Stomach (tissue), 4 donors: ENCODE data around the gene DNAJC17.

ENCODE experiments used
- CTCF ChIP-seq, 7 experiments: fragments of 450-650 bp in 4 of 7; fragments of 200-600 bp in 3 of 7; sonication (generic) in 3 of 7; IDR thresholded peaks; one replicate each; pipeline ENCODE4 v1.5.1; 2016 to 2019; ENCODE audit warnings: antibody characterized with exemption in 7 of 7, control low read depth in 2 of 7, mild to moderate bottlenecking in 1 of 7
- EP300 ChIP-seq: sonication (generic); formaldehyde crosslinking; IDR thresholded peaks from one replicate; pipeline ENCODE4 v1.6.1; 2017; ENCODE audit warnings: antibody characterized with exemption
- POLR2A ChIP-seq, 4 donors: fragments of 450-650 bp; IDR thresholded peaks; one replicate each; pipeline ENCODE4 v1.6.1; 2016; ENCODE audit warnings: antibody characterized with exemption in 4 of 4, control low read depth in 2 of 4, mild to moderate bottlenecking in 1 of 4, moderate library complexity in 1 of 4

- no peak for TF ChIP-seq CTCF (IDR thresholded peaks at IDR 0.05)
- TF ChIP-seq POLR2A (IDR thresholded peaks at IDR 0.05), result no peak
- no peak for TF ChIP-seq EP300
Observed at GRCh38 chr15:40754574-40754882, 52.7 kb downstream of the DNAJC17 start.
